Heart left ventricle (tissue), 16 donors: Measurements from ENCODE around the gene ZNF860. TPM values are rescaled to one million over a fixed set of nuclear protein-coding genes. Genes with fewer than 3 reads are reported as not detected.
"Not testable (repeated sequence)": the region's sequence is repeated elsewhere in the genome, so short reads cannot be mapped to it uniquely, and the experiment has no call there.

Source experiments
- ATAC-seq, 4 donors: fragments of 200-7000 bp; cut with Tn5 transposase; one replicate each; pipeline ENCODE4 v1.9.1; 2020 to 2022; ENCODE audit warnings: moderate library complexity in 4 of 4, mild to moderate bottlenecking in 3 of 4, moderate number of reproducible peaks in 1 of 4
- DNase-seq, 5 donors: peaks; one replicate each; pipeline ENCODE4 v3.0.0-alpha.2; 2020
- H3K27ac ChIP-seq, 12 donors: fragments of 200-600 bp; sonication (generic) in 4 of 12; one replicate each; pipeline versions ENCODE4 v1.5.0 to v1.8.0; 2016 to 2022; ENCODE audit warnings: mild to moderate bottlenecking in 2 of 12
- H3K27me3 ChIP-seq, 9 donors: fragments of 200-600 bp; sonication (generic) in 2 of 9; one replicate each; pipeline versions ENCODE4 v1.5.1 to v1.8.0; 2016 to 2022; ENCODE audit warnings: mild to moderate bottlenecking in 3 of 9
- H3K36me3 ChIP-seq, 9 donors: fragments of 200-600 bp; sonication (generic) in 2 of 9; one replicate each; pipeline versions ENCODE4 v1.5.0 to v1.8.0; 2018 to 2022; ENCODE audit warnings: mild to moderate bottlenecking in 2 of 9
- H3K4me1 ChIP-seq, 12 donors: fragments of 200-600 bp; sonication (generic) in 4 of 12; one replicate each; pipeline versions ENCODE4 v1.5.0 to v1.8.0; 2016 to 2022; ENCODE audit warnings: mild to moderate bottlenecking in 3 of 12
- H3K4me3 ChIP-seq, 12 donors: fragments of 200-600 bp; sonication (generic) in 4 of 12; one replicate each; pipeline versions ENCODE4 v1.5.0 to v1.8.0; 2017 to 2022; ENCODE audit warnings: mild to moderate bottlenecking in 9 of 12, moderate library complexity in 4 of 12
- H3K9me3 ChIP-seq, 12 donors: fragments of 200-600 bp; sonication (generic) in 4 of 12; one replicate each; pipeline versions ENCODE4 v1.5.0 to v1.8.0; 2016 to 2022; ENCODE audit warnings: mild to moderate bottlenecking in 1 of 12
- CTCF ChIP-seq, 12 donors: fragments of 200-600 bp; sonication (generic) in 4 of 12; IDR thresholded peaks; one replicate each; pipeline versions ENCODE4 v1.5.0 to v1.8.0; 2018 to 2022; ENCODE audit warnings: antibody characterized with exemption in 12 of 12, mild to moderate bottlenecking in 5 of 12
- POLR2A ChIP-seq, 2 donors: fragments of 450-650 bp; IDR thresholded peaks; one replicate each; pipeline ENCODE4 v1.6.1; 2017; ENCODE audit warnings: antibody characterized with exemption in 2 of 2, mild to moderate bottlenecking in 2 of 2, moderate library complexity in 2 of 2
- WGBS, 4 donors: extraction: QIAGEN DNeasy Blood & Tissue Kit in 2 of 4; methylation state at CpG; one replicate each; pipeline versions ENCODE4 v1.1.5 to v1.1.7; 2013 to 2018; 5-methylcytosine and 5-hydroxymethylcytosine counted together
- intact Hi-C, 10 donors: fragments of 100-400 bp; cut with DNase I; formaldehyde crosslinking; loops; one replicate each; pipeline versions ENCODE4 v1.11.1 to v1.14.2; 2022
- polyA plus RNA-seq, 2 donors: library from polyadenylated mRNA; stranded (reverse); fragments of 200-250 nt; gene quantifications; one replicate each; pipeline ENCODE4 v1.2.3, GENCODE V29; 2013
- total RNA-seq, 9 donors: library from RNA; depleted of rRNA in 2 of 9; stranded (reverse); fragments of >200 nt in 2 of 9; fragmentation: NEBNext Ultra II Directional in 3 of 9; extraction: Animal tissue kit (Norgen Biotek cat#: 25700) in 3 of 9; gene quantifications; one replicate each; pipeline versions ENCODE4 v1.1.0 to v1.2.4, GENCODE V29; 2016 to 2023
- donor health status: ischemic (EF 13 %, LVEDD 7.1; RV severe dilation, severe dysfunction).
- donor health status: healthy with polysubstance abuse.
- donor health status: DM: no; HTN: yes; CAD: no.
- donor health status: DM: no; HTN: no; CAD: no.
- donor health status: ischemic (EF 25% LVEDD 6.9; RV normal size, moderate dysfunction).
- donor health status: ischemic (EF 25% LVEDD 5.7; RV mildly dilated, moderate dysfunction).
- donor health status: healthy.
- donor health status: DM: yes; HTN: yes; CAD: no.
- donor health status: ischemic (EF 35%, LVEDD 5.7; RV mildly dilated, moderate dysfunction).
- donor health status: nonischemic (EF 11% LVEDD 7.7; RV severe dilation, severe dysfunction).
- donor health status: DM: yes; HTN: yes; CAD: no.
- donor health status: PGD.
- donor health status: ischemic (EF 29% LVEDD 5.4; RV normal size, mild dysfunction).
- donor health status: nonischemic (EF 23%, LVEDD 6.1; RV moderate dilation, normal function).

The ZNF860 gene
- total and polyA plus RNA-seq, 11 donors = 0.08 to 0.53 (median 0.14) TPM; not detected in 4

GRCh38 chr3:31980530-31981205 lies 882 bp upstream of the ZNF860 start:
- Histone ChIP-seq H3K27ac (peak overlapping the region in 11 of 12 donors; percentile 70 to 88 (median 84)), H3K4me1 (peaks cover 0 to 24% (median 13%) of the 10 kb centered on the region in 12 donors), H3K4me3 (peak overlapping the region; percentile 47 to 92 (median 72)), H3K36me3 (no peaks in the 10 kb centered on the region), H3K9me3 (no peaks in the 10 kb centered on the region), H3K27me3 (peaks cover 0 to 16% (median 0%) of the 10 kb centered on the region in 9 donors)
- intact Hi-C loops = no loop called here
- DNase-seq (peak; percentile 31 to 74 (median 39)), ATAC-seq (peak in 2 of 4 donors; percentile 52 to 61)
- TF ChIP-seq CTCF (IDR thresholded peaks at IDR 0.05) = peak in 1 of 12 donors; percentile 25
- TF ChIP-seq POLR2A (IDR thresholded peaks at IDR 0.05) = no peak
- 1 to 3% (median 1%) methylated on average over 17 to 66 of the region's 66 CpGs for WGBS, 4 donors

- Histone ChIP-seq H3K4me3 (no peak overlapping the region), H3K27ac (no peak overlapping the region), H3K4me1 (peaks cover 0 to 28% (median 10%) of the 10 kb centered on the region in 12 donors), H3K9me3 (peaks cover 0 to 21% (median 4%) of the 10 kb centered on the region in 12 donors), H3K36me3 (no peaks in the 10 kb centered on the region), H3K27me3 (peaks cover 0 to 16% (median 0%) of the 10 kb centered on the region in 9 donors)
- DNase-seq = no peak
- ATAC-seq = no peak
- 96 to 98% (median 96%) methylated on average over 4 of the region's 4 CpGs for WGBS, 4 donors
- intact Hi-C loops = no loop called here
- TF ChIP-seq POLR2A (IDR thresholded peaks at IDR 0.05) (no peak), CTCF (IDR thresholded peaks at IDR 0.05) (no peak)
These were observed 2.8 kb downstream of the ZNF860 start for GRCh38 chr3:31984321-31984720.

GRCh38 chr3:31985831-31986230 lies 4.3 kb downstream of the ZNF860 start:
- intact Hi-C loops = no loop called here
- no peak overlapping the region for H3K4me3 ChIP-seq
- no peak for ATAC-seq
- peaks cover 0 to 9% (median 0%) of the 10 kb centered on the region in 9 donors for H3K27me3 ChIP-seq
- no peaks in the 10 kb centered on the region for H3K36me3 ChIP-seq
- DNase-seq = no peak
- 68 to 80% (median 74%) methylated on average over 2 of the region's 2 CpGs for WGBS, 4 donors
- H3K27ac ChIP-seq = no peak overlapping the region
- peaks cover 0 to 36% (median 16%) of the 10 kb centered on the region in 12 donors for H3K9me3 ChIP-seq
- TF ChIP-seq CTCF (IDR thresholded peaks at IDR 0.05) = no peak
- TF ChIP-seq POLR2A (IDR thresholded peaks at IDR 0.05) = no peak
- peaks cover 0 to 17% (median 2%) of the 10 kb centered on the region in 12 donors for H3K4me1 ChIP-seq

- no peak overlapping the region for H3K4me3 ChIP-seq
- ATAC-seq = no peak
- 91 to 100% (median 96%) methylated on average over 1 of the region's 1 CpG for WGBS, 4 donors
- H3K27me3 ChIP-seq = no peaks in the 10 kb centered on the region
- peaks cover 0 to 45% (median 19%) of the 10 kb centered on the region in 12 donors for H3K9me3 ChIP-seq
- H3K36me3 ChIP-seq = no peaks in the 10 kb centered on the region
- no peak for DNase-seq
- intact Hi-C loops = no loop called here
- TF ChIP-seq CTCF (IDR thresholded peaks at IDR 0.05) = no peak
- TF ChIP-seq POLR2A (IDR thresholded peaks at IDR 0.05) = no peak
- peaks cover 0 to 8% (median 0%) of the 10 kb centered on the region in 12 donors for H3K4me1 ChIP-seq
- H3K27ac ChIP-seq = no peak overlapping the region
These were observed 6.7 kb downstream of the ZNF860 start for GRCh38 chr3:31988271-31988670.

GRCh38 chr3:31992995-31993394 lies 11.4 kb downstream of the ZNF860 start:
- H3K4me3 ChIP-seq, intact Hi-C loops, H3K27me3 ChIP-seq, ATAC-seq, H3K4me1 ChIP-seq, H3K36me3 ChIP-seq, DNase-seq, H3K27ac ChIP-seq: not testable (repeated sequence)
- 93 to 98% (median 95%) methylated on average over 6 of the region's 6 CpGs for WGBS, 4 donors
- H3K9me3 ChIP-seq = peaks cover 0 to 50% (median 19%) of the 10 kb centered on the region in 12 donors
